Fibroblast of the conjunctiva (primary cell): ENCODE results near the gene FAM161A.

Experiments used
- DNase-seq: peaks from one replicate; pipeline ENCODE4 v3.0.0-alpha.2; 2010; ENCODE audit warnings: low read depth

Gene FAM161A

DNA sequence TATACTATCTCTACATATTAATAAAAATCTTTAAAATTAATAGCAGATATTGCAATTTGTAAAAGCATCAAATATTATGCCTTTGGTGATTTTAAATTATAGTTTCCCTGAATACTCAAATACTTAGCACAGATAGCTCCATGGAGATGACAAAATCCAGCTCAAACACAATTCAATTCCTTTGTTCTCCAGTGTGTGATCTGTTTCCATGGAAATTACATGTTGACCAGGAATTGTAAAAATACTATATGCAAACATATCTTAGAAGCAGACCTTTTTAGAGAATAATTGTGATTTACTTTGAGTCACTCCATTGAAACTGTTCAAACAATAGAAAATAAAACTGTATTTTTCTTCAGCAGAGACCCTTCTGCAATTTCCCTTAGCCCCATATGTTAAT lies 68.3 kb downstream of the FAM161A start:
- DNase-seq: no peak

DNA sequence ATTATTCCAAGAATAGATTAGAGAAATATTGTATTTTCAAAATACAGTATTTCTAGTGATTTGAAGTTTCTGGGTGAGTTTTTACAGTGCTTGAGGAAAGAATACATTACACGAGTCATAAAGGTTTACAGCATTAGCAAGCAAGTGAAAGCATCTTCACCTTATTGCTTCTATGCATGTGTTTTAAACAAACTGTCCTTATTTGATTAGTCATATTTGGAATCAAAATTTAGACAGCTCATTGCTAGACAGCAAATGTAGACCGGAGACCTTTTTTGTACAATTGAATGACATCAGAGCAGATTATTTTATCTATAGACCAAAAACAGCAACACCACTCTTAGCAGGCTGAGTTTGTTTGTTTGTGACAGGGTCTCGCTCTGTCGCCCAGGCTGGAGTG lies 69.2 kb downstream of the FAM161A start:
- DNase-seq: no peak

DNA sequence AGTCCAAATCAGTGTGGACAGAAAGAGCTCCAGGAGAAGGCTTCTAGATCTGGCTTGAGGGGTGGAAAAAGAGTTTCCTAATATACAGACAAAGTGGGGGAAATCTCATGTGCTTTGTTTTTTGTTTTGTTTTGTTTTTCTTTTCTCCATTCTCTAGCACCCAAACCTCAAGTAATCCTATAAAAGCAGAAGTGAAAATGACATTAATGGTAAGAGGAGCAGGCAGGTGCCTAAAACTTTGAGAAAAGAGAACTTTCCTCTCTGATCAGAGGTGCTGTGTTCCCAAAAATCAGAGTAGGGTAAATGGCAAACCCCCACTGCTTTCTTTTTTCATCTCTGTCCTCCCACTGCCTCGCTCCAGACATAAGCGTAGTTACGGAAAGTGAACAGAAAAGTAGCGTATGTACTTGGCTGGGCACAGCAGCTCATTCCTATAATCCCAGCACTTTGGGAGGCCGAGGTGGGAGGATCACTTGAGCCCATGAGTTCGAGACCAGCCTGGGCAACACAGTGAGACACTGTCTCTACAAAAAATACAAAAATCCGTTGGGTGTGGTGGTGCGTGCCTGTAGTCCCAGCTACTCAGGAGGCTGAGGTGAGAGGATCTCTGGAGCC lies 77.8 kb downstream of the FAM161A start:
- DNase-seq: no peak
